Keratinocyte (primary cell): Measurements from ENCODE around the gene SRF. TPM values are rescaled to one million over a fixed set of nuclear protein-coding genes. Genes with fewer than 3 reads are reported as not detected.

Experiments used
- DNase-seq: peaks from one replicate; pipeline ENCODE4 v3.0.0-alpha.2; 2011; ENCODE audit warnings: low read depth, missing footprints, low spot score
- FAIRE-seq: peaks from 2 replicates; lab custom pipeline; 2011; peaks lifted over from hg19 to GRCh38; lab: Jason Lieb, UNC
- H2AFZ ChIP-seq: 2 replicates; pipeline ENCODE4 v1.6.0; 2012; ENCODE audit warnings: low read length, control low read depth, inconsistent platforms; ENCODE audit not compliant: control insufficient read depth
- H3K27ac ChIP-seq: 2 replicates; pipeline ENCODE4 v1.5.1; 2011; ENCODE audit warnings: low read length; ENCODE audit not compliant: control insufficient read depth, insufficient read depth
- H3K27me3 ChIP-seq: 3 replicates; pipeline ENCODE4 v1.6.0; 2011; ENCODE audit warnings: low read length; ENCODE audit not compliant: control insufficient read depth, insufficient read depth; ENCODE audit errors: extremely low read depth
- H3K36me3 ChIP-seq, 2 experiments: 2 replicates in 1 of 2; 3 replicates in 1 of 2; pipeline ENCODE4 v1.5.1; 2011; ENCODE audit warnings: low read length in 2 of 2, mild to moderate bottlenecking in 1 of 2; ENCODE audit not compliant: control insufficient read depth in 2 of 2, insufficient read depth in 2 of 2; ENCODE audit errors: extremely low read depth in 1 of 2
- H3K4me1 ChIP-seq: 3 replicates; pipeline ENCODE4 v1.5.1; 2011; ENCODE audit warnings: low read length; ENCODE audit not compliant: control insufficient read depth, insufficient read depth; ENCODE audit errors: extremely low read depth
- H3K4me2 ChIP-seq: 3 replicates; pipeline ENCODE4 v1.6.0; 2011; ENCODE audit warnings: low read depth, low read length; ENCODE audit not compliant: control insufficient read depth, insufficient read depth; ENCODE audit errors: extremely low read depth
- H3K4me3 ChIP-seq, 3 experiments: fragments of 200-600 bp in 1 of 3; sonication (generic) in 1 of 3; 2 replicates in 2 of 3; 3 replicates in 1 of 3; pipeline ENCODE4 v1.5.1; 2011 to 2016; ENCODE audit warnings: low read length in 3 of 3, mild to moderate bottlenecking in 3 of 3, control low read depth in 2 of 3, inconsistent platforms in 1 of 3, low read depth in 1 of 3, mixed read lengths in 1 of 3, mixed run types in 1 of 3, moderate library complexity in 1 of 3; ENCODE audit not compliant: control insufficient read depth in 2 of 3, insufficient read depth in 2 of 3; ENCODE audit errors: extremely low read depth in 1 of 3
- H3K79me2 ChIP-seq: 2 replicates; pipeline ENCODE4 v1.6.0; 2012; ENCODE audit warnings: low read length; ENCODE audit not compliant: control insufficient read depth, insufficient read depth
- H3K9ac ChIP-seq: 3 replicates; pipeline ENCODE4 v1.6.0; 2011; ENCODE audit warnings: low read length; ENCODE audit not compliant: control insufficient read depth, insufficient read depth; ENCODE audit errors: extremely low read depth
- H3K9me1 ChIP-seq: 3 replicates; pipeline ENCODE4 v1.6.0; 2011; ENCODE audit warnings: low read length; ENCODE audit not compliant: control insufficient read depth, insufficient read depth; ENCODE audit errors: extremely low read depth
- H3K9me3 ChIP-seq: 2 replicates; pipeline ENCODE4 v1.5.1; 2012; ENCODE audit warnings: low read depth, low read length; ENCODE audit not compliant: control insufficient read depth
- H4K20me1 ChIP-seq: 3 replicates; pipeline ENCODE4 v1.6.0; 2011; ENCODE audit warnings: low read length; ENCODE audit not compliant: control insufficient read depth, insufficient read depth; ENCODE audit errors: extremely low read depth
- EZH2 ChIP-seq: IDR thresholded peaks from one replicate; pipeline ENCODE4 v1.6.1; 2012; ENCODE audit warnings: inconsistent platforms, mild to moderate bottlenecking, low read length, moderate library complexity
- dilution Hi-C: fragments of 300-500 bp; cut with MboI; formaldehyde crosslinking; loops from one replicate; pipeline ENCODE4 v1.7.0; 2020; ENCODE audit warnings: low sequenced_read_pairs; ENCODE audit not compliant: extremely low pct_ligation_motif_present
- polyA plus RNA-seq, 5 experiments: library from polyadenylated mRNA; depleted of rRNA in 3 of 5; stranded (reverse) in 3 of 5; stranded (forward) in 1 of 5; unstranded in 1 of 5; fragments of >200 nt; gene quantifications; 1 replicate in 1 of 5; 2 replicates in 3 of 5; 3 replicates in 1 of 5; pipeline versions ENCODE4 v1.2.1 to v1.2.3, GENCODE V29; 2011 to 2012; ENCODE audit warnings: missing spikeins in 2 of 5, low read depth in 1 of 5, low replicate concordance in 1 of 5
- TF ChIP-seq, protein P1 (sequence below), 3 experiments: IDR thresholded peaks in 1 of 3; conservative IDR thresholded peaks in 1 of 3; optimal IDR thresholded peaks in 1 of 3; 2 replicates in 2 of 3; 3 replicates in 1 of 3; pipeline versions ENCODE3 to v1.5.1; 2011; ENCODE audit warnings: low read length in 3 of 3, mild to moderate bottlenecking in 3 of 3, moderate library complexity in 2 of 3, control low read depth in 1 of 3, inconsistent platforms in 1 of 3; ENCODE audit not compliant: insufficient read depth in 2 of 3; ENCODE audit errors: extremely low read depth in 1 of 3

The SRF gene
- polyA plus RNA-seq, 1 donor (not counting 4 experiments of a cell fraction or from before 2014, with no cell fraction given) = 28.5 TPM

- H3K4me1 ChIP-seq = peaks cover 26% of the 10 kb centered on the region
- H3K4me2 ChIP-seq = peak overlapping the region; percentile 97
- peaks cover 21 to 25% of the 10 kb centered on the region in 2 experiments for H3K36me3 ChIP-seq
- H4K20me1 ChIP-seq = no peaks in the 10 kb centered on the region
- peak overlapping the region; percentile 63 to 86 (median 82) for H3K4me3 ChIP-seq
- no peaks in the 10 kb centered on the region for H3K27me3 ChIP-seq
- DNase-seq (no peak), FAIRE-seq (no peak)
- H3K9me1 ChIP-seq = peaks cover 4% of the 10 kb centered on the region
- dilution Hi-C loops = no loop called here
- peaks cover 8% of the 10 kb centered on the region for H3K79me2 ChIP-seq
- H3K9ac ChIP-seq = peak overlapping the region; percentile 76
- TF ChIP-seq, protein P1, sequence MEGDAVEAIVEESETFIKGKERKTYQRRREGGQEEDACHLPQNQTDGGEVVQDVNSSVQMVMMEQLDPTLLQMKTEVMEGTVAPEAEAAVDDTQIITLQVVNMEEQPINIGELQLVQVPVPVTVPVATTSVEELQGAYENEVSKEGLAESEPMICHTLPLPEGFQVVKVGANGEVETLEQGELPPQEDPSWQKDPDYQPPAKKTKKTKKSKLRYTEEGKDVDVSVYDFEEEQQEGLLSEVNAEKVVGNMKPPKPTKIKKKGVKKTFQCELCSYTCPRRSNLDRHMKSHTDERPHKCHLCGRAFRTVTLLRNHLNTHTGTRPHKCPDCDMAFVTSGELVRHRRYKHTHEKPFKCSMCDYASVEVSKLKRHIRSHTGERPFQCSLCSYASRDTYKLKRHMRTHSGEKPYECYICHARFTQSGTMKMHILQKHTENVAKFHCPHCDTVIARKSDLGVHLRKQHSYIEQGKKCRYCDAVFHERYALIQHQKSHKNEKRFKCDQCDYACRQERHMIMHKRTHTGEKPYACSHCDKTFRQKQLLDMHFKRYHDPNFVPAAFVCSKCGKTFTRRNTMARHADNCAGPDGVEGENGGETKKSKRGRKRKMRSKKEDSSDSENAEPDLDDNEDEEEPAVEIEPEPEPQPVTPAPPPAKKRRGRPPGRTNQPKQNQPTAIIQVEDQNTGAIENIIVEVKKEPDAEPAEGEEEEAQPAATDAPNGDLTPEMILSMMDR (optimal IDR thresholded peaks at IDR 0.05 in 1 of 3, IDR thresholded peaks at IDR 0.05 in 1 of 3, conservative IDR thresholded peaks at IDR 0.05 in 1 of 3; ENCODE audit: extremely low read depth in 1 of 3, insufficient read depth in 2 of 3, low read length in 3 of 3) = no peak
- no peak for TF ChIP-seq EZH2
- peak overlapping the region; percentile 80 for H2AFZ ChIP-seq
- no peaks in the 10 kb centered on the region for H3K9me3 ChIP-seq
- H3K27ac ChIP-seq = peak overlapping the region; percentile 51
Observed at GRCh38 chr6:43181621-43181941, 10.5 kb downstream of the SRF start.

GRCh38 chr6:43181942-43182860 lies 11.1 kb downstream of the SRF start, which contains the start of gene CUL9:
Gene CUL9 (plus strand): TSS chr6:43182196. CDS start chr6:43184311, 2,115 bp downstream.
- peaks cover 6% of the 10 kb centered on the region for H3K9me1 ChIP-seq
- no peak for DNase-seq
- H3K4me2 ChIP-seq = peak within 1 kb of the TSS; percentile 97
- peak within 1 kb of the TSS; percentile 51 for H3K27ac ChIP-seq
- peak within 1 kb of the TSS; percentile 85 for H2AFZ ChIP-seq
- H4K20me1 ChIP-seq = no peaks in the 10 kb centered on the region
- no peak for FAIRE-seq
- H3K9ac ChIP-seq = peak within 1 kb of the TSS; percentile 76
- no peaks in the 10 kb centered on the region for H3K27me3 ChIP-seq
- H3K4me3 ChIP-seq = peak within 1 kb of the TSS; percentile 63 to 86 (median 82)
- no peaks in the 10 kb centered on the region for H3K9me3 ChIP-seq
- dilution Hi-C loops = no loop called here
- no peak for TF ChIP-seq EZH2
- TF ChIP-seq, protein P1 (optimal IDR thresholded peaks at IDR 0.05 in 1 of 3, IDR thresholded peaks at IDR 0.05 in 1 of 3, conservative IDR thresholded peaks at IDR 0.05 in 1 of 3; ENCODE audit: extremely low read depth in 1 of 3, insufficient read depth in 2 of 3, low read length in 3 of 3) = no peak
- peaks cover 19 to 28% of the 10 kb centered on the region in 2 experiments for H3K36me3 ChIP-seq
- peaks cover 9% of the 10 kb centered on the region for H3K79me2 ChIP-seq
- H3K4me1 ChIP-seq = peaks cover 32% of the 10 kb centered on the region
